ENCODE measurements around the gene AGAP1.

The AGAP1 gene

GRCh38 chr2:236164201-236164924, 670.5 kb downstream of the AGAP1 start:
- Histone ChIP-seq H3K4me3 (peak overlapping the region; percentile 42), H3K36me3 (no peaks in the 10 kb centered on the region), H3K9me3 (peaks cover 9% of the 10 kb centered on the region; the same call in 1 of the 2 replicates), H3K4me2 (peak overlapping the region; percentile 57), H3K27me3 (peaks cover 100% of the 10 kb centered on the region), H3K27ac (no peak overlapping the region), H3K9ac (no peak overlapping the region), H3K4me1 (peaks cover 60% of the 10 kb centered on the region), H4K20me1 (peaks cover 89% of the 10 kb centered on the region)
- no peak for TF ChIP-seq Cebpa-rat (IDR thresholded peaks at IDR 0.05)

GRCh38 chr2:236164925-236165841, 671.3 kb downstream of the AGAP1 start:
- no peak overlapping the region for H3K27ac ChIP-seq
- H3K4me2 ChIP-seq: peak overlapping the region; percentile 57
- H3K9ac ChIP-seq: no peak overlapping the region
- TF ChIP-seq Cebpa-rat (IDR thresholded peaks at IDR 0.05): no peak
- no peaks in the 10 kb centered on the region for H3K36me3 ChIP-seq
- H3K4me1 ChIP-seq: peaks cover 60% of the 10 kb centered on the region
- peaks cover 100% of the 10 kb centered on the region for H3K27me3 ChIP-seq
- H3K4me3 ChIP-seq: no peak overlapping the region
- H3K9me3 ChIP-seq: peaks cover 16% of the 10 kb centered on the region; the same call in 1 of the 2 replicates
- peaks cover 97% of the 10 kb centered on the region for H4K20me1 ChIP-seq

GRCh38 chr2:236165842-236166795, 672.3 kb downstream of the AGAP1 start:
- TF ChIP-seq Cebpa-rat (IDR thresholded peaks at IDR 0.05): no peak
- peak overlapping the region; percentile 91 for H3K4me2 ChIP-seq
- H3K27me3 ChIP-seq: peaks cover 100% of the 10 kb centered on the region
- H3K9ac ChIP-seq: no peak overlapping the region
- no peaks in the 10 kb centered on the region for H3K36me3 ChIP-seq
- no peak overlapping the region for H3K27ac ChIP-seq
- H3K9me3 ChIP-seq: peaks cover 16% of the 10 kb centered on the region; the same call in 1 of the 2 replicates
- H3K4me3 ChIP-seq: peak overlapping the region; percentile 64
- peaks cover 99% of the 10 kb centered on the region for H4K20me1 ChIP-seq
- peaks cover 60% of the 10 kb centered on the region for H3K4me1 ChIP-seq

- H3K4me3 ChIP-seq: peak overlapping the region; percentile 64
- H3K4me2 ChIP-seq: peak overlapping the region; percentile 91
Observed at GRCh38 chr2:236166796-236167296, 673.0 kb downstream of the AGAP1 start.

GRCh38 chr2:236167297-236168109, 673.7 kb downstream of the AGAP1 start:
- no peak overlapping the region for H3K27ac ChIP-seq
- TF ChIP-seq Cebpa-rat (IDR thresholded peaks at IDR 0.05): no peak
- peaks cover 54% of the 10 kb centered on the region for H3K4me1 ChIP-seq
- H3K9me3 ChIP-seq: peaks cover 16% of the 10 kb centered on the region; the same call in 1 of the 2 replicates
- H4K20me1 ChIP-seq: peaks cover 100% of the 10 kb centered on the region
- H3K27me3 ChIP-seq: peaks cover 100% of the 10 kb centered on the region
- H3K4me2 ChIP-seq: peak overlapping the region; percentile 91
- no peaks in the 10 kb centered on the region for H3K36me3 ChIP-seq
- H3K4me3 ChIP-seq: peak overlapping the region; percentile 64
- no peak overlapping the region for H3K9ac ChIP-seq

More at GRCh38 chr2:236166796-236167296, 673.0 kb downstream of the AGAP1 start:
- H4K20me1 ChIP-seq: peaks cover 100% of the 10 kb centered on the region
- no peak for TF ChIP-seq Cebpa-rat (IDR thresholded peaks at IDR 0.05)
- H3K9ac ChIP-seq: no peak overlapping the region
- H3K9me3 ChIP-seq: peaks cover 16% of the 10 kb centered on the region; the same call in 1 of the 2 replicates
- peaks cover 100% of the 10 kb centered on the region for H3K27me3 ChIP-seq
- H3K4me1 ChIP-seq: peaks cover 56% of the 10 kb centered on the region
- H3K27ac ChIP-seq: no peak overlapping the region
- H3K36me3 ChIP-seq: no peaks in the 10 kb centered on the region

- Histone ChIP-seq H3K36me3 (no peaks in the 10 kb centered on the region), H3K4me1 (peaks cover 59% of the 10 kb centered on the region), H3K27me3 (peaks cover 100% of the 10 kb centered on the region), H3K4me3 (peak within 1 kb of the TSS; percentile 64), H4K20me1 (peaks cover 100% of the 10 kb centered on the region), H3K9me3 (peaks cover 16% of the 10 kb centered on the region; the same call in 1 of the 2 replicates), H3K9ac (no peak within 1 kb of the TSS), H3K27ac (no peak within 1 kb of the TSS), H3K4me2 (peak within 1 kb of the TSS; percentile 91)
- TF ChIP-seq Cebpa-rat (IDR thresholded peaks at IDR 0.05): no peak
Observed at GRCh38 chr2:236168110-236169080, 674.6 kb downstream of the AGAP1 start, which contains the start of gene GBX2. GBX2 (minus strand) TSS chr2:236168386; CDS start chr2:236167971, 415 bp downstream.

GRCh38 chr2:236169151-236169721, 675.4 kb downstream of the AGAP1 start:
- Histone ChIP-seq H3K9ac (no peak overlapping the region), H3K4me2 (no peak overlapping the region; the same call in 1 of the 2 replicates), H3K4me1 (peaks cover 52% of the 10 kb centered on the region), H3K27ac (no peak overlapping the region), H3K9me3 (peaks cover 24% of the 10 kb centered on the region; the same call in 1 of the 2 replicates), H3K36me3 (no peaks in the 10 kb centered on the region), H4K20me1 (peaks cover 100% of the 10 kb centered on the region), H3K4me3 (no peak overlapping the region), H3K27me3 (peaks cover 100% of the 10 kb centered on the region)
- TF ChIP-seq Cebpa-rat (IDR thresholded peaks at IDR 0.05): no peak
